Smooth muscle cell of the brain vasculature (primary cell): ENCODE data around the gene AHNAK2.
"Not testable (repeated sequence)": the region's sequence is repeated elsewhere in the genome, so short reads cannot be mapped to it uniquely, and the experiment has no call there.

Source experiments
- DNase-seq: peaks from one replicate; pipeline ENCODE4 v3.0.0-alpha.2; 2012; ENCODE audit warnings: low read depth, low spot score

The AHNAK2 gene

DNA sequence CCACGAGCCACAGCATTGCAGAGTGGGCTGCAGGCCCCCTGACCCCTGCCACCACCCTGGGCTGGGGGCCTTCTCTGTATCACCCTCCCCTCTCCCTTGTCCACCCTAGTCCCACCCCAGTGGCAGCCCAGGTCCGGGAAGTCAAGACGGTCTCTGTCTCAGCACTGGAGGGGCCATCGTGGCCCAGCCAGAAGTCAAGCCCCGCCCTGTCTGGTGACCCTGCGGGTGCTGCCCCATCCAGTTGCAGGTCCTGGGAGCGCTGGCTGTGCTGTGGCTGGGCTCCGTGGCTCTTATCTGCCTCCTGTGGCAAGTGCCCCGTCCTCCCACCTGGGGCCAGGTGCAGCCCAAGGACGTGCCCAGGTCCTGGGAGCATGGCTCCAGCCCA lies 50.8 kb downstream of the AHNAK2 start:
- no peak for DNase-seq

DNA sequence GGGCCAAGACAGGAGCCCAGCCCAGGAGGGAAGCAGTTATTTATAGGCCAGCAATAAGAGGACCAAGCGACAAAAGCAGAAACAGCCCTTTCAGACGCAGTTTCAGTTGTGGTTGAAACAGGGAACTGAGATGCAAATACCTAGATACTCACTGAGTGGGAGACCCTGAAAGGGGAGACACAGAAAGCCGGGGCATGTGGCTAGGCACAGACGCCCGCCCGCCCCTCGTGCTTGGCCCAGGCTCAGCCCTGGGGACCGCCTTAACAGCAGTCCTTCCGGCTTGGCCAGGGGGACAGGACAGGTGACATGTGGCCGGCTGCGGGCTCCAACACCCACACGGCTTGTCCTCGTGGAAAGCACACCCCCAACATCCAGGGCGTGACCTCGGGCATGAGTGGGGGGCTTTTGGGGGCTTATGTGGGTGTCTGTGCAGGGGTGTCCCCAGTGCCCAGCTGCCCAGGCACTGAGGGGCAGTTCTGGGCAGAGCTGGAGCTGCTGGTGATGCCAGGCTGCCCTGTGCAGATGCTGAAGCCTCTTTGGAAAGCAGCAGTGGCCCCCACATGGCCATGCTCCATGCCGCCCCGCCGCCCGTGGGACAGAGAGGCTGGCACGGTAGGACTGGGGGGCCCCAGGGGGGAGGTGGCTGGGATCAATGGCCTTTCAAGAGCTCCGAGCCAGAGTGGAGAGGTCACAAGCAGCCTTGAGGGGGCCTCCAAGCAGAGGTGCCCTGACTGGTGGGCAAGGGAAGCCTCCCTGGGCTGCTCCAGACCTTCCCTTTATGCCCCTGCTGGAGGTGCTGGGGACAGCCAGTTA lies 51.3 kb downstream of the AHNAK2 start:
- no peak for DNase-seq

DNA sequence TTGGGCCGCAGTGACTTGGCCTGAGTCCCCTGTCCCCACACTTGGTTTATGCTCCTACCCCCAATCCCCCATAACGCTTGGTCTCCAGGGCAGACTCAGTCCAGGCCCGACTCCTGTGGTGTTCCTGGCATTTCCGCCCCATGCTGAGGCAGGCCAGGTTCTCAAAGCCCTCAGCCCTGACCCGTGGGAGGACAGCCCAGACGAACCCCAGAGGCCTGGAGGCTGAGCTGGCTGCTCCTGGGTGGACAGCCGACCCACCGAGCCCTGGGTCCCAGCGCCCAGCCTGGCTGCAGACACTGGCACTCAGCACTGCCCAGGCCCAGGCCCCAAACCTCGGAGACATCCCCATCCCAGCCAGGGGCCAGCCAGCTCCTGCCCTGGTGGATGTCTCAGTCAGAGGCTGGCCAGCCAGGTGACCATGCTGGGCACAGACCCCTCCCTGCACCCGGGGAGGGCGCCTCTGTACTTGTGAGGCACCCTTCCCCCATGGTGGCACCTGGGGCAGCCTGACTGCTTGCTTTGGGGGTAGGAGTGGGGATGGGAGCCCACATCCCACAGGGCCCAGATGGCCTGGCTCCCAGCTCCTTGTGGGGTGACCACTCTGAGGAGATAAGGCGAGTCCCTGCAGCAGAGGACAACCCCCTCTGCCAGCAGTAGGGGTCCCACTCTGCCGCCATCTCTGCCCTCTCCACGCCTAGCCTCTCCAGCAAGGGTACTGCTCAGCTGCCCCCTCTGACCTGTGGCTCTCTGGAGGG lies 52.1 kb downstream of the AHNAK2 start:
- no peak for DNase-seq

DNA sequence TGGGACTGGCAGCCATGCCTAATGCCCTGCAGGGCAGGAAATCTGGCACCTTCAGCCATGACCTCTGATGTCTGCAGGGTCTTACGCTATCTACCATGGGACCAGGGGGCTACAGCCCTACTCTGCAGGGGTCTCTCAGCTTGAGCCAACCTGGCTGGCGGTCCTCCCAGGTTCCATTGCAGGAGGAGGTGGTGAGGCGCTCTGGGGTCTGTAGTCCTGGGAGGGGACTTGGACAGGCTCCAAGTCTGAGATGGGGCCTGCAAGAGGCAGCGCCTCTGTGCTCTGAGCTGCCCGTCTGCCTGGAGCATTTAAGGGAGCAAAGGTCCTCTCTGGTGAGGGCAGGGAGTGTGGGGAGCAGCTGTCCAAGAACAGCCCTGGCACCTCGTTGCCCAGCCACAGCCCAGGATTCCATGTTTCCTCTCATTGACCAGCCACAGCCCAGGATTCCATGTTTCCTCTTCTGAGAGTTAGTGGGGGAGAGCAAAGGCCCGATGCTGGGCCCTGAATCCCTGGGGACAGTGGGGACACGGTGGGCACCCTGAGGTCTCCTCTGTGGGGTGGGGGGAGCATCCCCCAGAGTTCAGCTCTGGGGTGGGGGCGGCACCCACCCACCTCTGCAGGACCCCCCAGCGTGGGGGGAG lies 52.8 kb downstream of the AHNAK2 start:
- DNase-seq: no peak

DNA sequence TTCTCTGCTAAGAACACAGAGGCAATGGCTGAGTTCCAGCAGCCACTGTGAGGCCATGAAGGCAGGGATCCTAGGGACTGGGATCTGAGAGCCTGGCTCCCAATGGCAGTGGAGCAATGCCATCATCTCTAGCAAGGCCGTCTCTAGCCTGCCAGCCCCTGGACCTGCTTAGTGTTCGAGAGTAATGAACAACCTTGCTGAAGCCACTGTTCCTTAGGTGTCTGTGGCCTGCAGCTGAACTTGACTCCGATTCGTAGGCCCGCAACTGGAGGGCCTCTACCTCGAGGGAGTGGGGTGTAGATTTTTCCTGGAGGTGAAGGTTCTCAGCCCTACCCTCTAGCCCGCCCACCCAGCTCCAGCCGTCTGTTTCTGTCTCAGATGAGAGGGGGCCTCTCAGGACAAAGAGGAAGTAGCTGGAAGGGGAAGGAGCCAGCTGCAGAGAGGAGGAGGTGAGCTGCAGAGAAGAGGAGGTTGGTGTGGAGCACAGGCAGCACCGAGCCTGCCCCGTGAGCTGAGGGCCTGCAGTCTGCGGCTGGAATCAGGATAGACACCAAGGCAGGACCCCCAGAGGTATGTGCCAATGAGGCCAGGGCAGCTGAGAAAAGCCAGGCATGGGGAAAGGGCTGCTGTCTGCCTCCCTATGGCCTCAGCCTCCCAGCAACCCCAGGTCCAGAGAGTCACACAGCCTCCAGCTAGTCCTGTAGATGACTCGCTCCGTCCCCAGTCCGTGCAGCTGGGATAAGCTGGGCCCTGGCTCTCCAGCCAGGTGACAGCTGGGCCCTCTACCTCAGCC lies 53.6 kb downstream of the AHNAK2 start, which contains the start of gene PLD4:
PLD4 (plus strand) TSS at position 459 of the 793 bp plus-strand sequence. CDS start 2,262 bp downstream, outside the sequence.
- DNase-seq: no peak

DNA sequence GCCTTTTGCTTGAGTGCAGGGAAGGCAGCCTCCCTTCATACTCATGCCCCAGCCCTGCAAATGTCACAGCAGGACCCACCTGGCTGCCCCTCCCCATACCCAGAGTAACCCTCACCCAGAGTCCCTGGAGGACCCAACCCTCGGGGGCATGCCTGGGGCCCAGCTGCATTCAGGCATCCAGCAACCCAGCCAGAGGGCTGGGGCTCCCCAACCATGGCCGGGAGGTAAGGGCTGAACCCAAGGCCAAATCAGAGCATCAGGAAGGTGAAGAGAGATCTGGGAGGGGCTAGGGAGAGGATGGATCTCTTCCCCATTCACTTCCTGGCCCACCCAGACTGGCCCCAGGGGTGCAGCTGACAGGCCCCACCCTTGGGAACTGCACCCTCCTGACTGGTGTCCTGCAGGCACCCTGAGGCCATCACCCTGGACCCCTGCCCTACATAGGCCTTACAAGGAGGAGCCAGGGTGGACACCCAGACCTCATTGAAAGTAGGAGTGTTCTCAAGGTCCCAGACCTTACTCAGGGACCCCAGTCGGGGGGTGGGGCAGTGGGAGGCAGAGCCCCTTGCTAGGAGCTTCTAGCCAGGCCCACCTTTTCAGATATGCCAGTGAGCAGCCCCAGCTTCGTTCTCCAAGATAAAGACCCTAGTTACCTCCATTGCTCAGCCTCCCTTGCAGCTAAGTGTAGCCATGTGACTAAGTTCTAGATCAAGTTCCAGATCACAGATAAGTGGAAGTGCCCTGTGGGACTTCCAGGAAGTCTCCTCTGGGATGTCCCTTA lies 54.3 kb downstream of the AHNAK2 start:
- DNase-seq: no peak

DNA sequence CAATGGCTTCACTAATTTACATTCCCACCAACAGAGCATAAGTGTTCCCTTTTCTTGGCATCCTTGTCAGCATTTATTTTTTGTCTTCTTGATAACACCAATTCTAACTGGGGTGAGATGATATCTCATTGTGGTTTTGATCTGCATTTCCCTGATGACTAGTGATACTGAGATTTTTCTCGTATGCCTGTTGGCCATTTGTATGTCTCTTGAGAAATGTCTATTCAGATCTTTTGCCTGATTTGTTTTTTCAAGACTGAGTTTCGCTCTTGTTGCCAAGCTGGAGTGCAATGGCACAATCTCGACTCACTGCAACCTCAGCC lies 58.2 kb downstream of the AHNAK2 start:
- no peak for DNase-seq

DNA sequence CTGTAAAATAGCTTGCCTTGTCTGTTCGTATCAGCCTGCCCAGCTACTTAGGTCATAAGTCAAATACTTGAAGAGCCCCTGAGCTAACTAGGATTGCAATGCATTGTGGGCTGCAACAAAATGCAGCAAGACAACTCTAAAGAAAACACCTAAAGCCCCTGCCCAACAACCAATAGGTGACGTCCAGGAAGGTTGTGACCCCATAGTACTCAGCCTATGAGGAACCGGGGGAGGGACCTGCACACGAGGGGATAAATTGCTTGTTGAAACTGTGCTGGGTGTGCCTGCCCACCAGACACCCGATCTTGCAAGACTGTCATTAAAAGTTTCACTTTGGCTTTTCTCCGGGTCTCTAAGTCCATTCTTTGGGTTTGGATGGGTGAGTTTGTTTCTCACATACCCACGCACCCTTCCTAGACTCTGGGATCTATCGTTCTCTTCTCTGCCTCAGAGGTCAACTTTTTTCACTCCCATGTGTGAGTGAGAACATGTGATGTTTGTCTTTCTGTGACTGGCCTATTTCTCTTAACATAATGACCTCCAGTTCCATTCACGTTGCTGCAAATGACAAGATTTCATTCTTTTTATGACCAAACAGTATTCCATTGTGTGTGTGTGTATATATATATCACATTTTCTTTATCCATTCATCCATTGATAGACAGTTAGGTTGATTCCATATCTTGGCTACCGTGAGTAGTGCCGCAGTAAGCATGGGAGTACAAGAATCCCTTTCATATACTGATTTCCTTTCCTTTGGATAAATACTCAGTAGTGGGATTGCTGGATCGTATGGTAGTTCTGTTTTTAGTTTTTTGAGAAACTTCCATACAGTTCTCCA lies 58.8 kb downstream of the AHNAK2 start:
- not testable (repeated sequence) for DNase-seq

DNA sequence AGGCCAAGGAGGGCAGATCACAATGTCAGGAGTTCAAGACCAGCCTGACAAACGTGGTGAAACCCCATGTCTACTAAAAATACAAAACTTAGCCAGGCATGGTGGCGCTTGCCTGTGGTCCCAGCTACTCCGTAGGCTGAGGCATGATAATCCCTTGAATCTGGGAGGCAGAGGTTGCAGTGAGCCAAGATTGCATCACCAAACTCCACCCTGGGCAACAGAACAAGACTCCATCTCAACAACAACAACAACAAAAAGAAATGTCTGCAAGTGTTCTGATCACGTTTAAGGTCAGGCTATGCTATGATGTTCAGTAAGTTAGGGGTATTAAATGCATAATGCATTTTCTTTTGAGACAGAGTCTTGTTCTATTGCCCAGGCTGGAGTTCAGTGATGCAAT lies 60.2 kb downstream of the AHNAK2 start:
- no peak for DNase-seq

DNA sequence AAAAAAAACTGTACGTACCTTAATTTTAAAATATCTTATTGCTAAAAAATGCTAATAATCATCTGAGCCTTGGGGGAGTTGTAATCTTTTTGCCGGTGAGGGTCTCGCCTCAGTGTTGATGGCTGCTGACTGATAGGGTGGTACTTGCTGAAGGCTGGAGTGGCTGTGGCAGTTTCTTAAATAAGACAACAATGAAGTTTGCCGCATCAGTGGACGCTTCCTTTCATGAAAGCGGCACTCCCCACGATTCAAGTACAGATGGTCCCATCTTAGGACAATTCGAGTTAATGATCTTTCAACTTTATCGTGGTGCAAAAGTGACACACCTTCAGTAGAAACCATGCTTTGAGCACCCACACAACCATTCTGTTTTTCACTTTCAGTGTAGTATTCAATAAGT lies 61.1 kb downstream of the AHNAK2 start:
- DNase-seq: no peak

DNA sequence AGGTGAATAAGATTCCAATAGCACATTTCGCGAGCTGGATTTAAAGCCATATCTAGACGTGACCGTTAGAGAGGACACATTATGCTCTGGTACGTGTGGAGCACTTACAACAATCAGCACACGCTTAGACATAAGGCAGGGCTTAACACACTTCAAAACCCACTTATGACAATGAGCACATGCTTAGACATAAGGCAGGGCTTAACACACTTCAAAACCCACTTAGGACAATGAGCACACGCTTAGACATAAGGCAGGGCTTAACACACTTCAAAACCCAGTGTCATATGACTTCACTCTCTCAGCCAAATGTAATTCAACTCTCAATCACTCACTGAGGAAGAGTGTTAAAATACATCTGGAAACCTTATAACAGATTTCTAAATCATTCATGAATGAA lies 64.7 kb downstream of the AHNAK2 start:
- no peak for DNase-seq

DNA sequence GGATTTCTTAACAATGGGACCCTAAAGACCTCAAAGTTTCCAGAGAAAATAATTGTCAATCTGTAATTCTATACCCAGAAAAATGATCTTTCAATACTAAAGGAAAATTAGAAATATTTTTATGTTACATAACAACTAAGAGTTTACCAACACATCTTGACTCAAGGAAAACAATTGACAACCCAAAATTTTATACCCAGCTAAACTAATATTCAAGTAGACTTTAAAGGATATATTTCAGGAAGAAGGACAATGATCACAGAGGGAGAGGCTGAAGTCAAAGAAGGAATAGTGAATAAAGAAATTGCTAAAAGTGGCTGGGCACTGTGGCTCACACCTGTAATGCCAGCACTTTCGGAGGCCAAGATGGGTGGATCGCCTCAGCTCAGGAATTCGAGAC lies 66.1 kb downstream of the AHNAK2 start:
- DNase-seq: no peak

DNA sequence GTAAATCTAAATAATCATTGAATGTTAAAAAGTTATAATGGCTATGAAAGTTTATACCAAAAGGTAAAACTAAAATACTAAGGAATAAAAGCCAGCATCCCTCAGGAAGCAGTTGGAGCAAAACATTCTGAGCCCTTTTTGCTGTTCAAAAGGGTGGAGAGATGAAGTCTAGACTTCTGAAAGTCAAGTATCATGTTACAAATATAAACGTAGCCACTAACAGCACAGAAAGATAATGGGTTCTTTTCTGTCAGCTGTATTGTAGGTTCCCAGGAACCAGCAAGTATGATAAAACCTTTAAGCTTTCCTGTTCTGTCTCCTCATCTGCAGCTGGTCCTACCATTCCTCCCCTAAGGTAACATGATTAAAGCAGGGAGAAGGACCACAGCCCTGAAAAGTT lies 69.9 kb downstream of the AHNAK2 start:
- DNase-seq: no peak

DNA sequence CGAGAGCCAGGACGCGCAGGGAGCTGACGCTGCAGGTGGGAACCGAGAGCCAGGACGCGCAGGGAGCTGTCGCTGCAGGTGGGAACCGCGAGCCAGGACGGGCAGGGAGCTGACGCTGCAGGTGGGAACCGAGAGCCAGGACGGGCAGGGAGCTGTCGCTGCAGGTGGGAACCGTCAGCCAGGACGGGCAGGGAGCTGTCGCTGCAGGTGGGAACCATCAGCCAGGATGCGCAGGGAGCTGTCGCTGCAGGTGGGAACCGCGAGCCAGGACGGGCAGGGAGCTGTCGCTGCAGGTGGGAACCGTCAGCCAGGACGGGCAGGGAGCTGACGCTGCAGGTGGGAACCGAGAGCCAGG lies 72.6 kb downstream of the AHNAK2 start:
- not testable (repeated sequence) for DNase-seq

DNA sequence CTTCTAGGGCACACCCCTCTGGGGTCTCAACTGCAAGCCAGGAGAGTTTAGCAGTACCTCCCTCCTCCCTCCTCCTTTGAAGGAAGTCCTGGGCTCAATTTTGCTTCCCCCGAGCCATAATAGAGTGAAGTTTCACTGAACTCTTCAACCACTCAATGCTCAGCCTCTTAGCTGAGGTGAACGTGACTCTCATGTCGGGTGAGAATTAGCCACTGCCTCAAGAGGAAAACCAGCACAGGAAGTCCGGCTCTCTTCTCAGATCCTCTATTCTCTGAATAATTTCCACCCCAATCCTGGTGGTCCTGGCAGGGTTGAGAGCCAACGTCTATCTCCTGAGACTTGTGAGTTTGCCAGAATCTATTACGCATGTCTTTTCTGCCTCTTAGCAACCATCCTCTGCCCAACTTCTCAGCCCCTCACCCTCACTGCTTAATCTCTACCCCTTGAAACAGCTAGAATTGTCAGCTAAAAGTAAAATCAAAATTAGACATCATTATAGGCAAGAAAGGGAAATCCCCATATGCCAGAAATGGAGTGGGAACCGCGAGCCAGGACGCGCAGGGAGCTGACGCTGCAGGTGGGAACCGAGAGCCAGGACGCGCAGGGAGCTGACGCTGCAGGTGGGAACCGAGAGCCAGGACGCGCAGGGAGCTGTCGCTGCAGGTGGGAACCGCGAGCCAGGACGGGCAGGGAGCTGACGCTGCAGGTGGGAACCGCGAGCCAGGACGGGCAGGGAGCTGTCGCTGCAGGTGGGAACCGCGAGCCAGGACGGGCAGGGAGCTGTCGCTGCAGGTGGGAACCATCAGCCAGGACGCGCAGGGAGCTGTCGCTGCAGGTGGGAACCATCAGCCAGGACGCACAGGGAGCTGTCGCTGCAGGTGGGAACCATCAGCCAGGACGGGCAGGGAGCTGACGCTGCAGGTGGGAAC lies 73.3 kb downstream of the AHNAK2 start:
- not testable (repeated sequence) for DNase-seq

DNA sequence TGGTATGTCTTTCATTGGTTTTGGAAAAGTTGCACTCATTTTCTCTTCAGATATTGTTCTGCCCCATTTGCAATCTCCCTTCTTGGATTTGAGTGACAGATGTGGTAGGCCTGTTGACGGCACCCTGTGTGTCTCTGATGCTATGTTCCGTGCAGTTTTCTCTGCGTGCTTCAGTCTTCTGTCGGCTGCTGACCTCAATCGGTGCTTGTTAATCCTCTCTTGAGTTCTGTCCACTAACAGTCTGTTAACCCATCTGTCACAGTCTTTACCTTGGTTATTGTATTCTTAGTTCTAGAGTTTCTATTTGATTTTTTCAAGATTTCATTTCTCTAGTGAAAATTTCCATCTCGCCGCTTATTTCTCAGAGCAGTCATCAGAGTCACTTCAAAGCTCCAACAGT lies 74.2 kb downstream of the AHNAK2 start:
- no peak for DNase-seq

DNA sequence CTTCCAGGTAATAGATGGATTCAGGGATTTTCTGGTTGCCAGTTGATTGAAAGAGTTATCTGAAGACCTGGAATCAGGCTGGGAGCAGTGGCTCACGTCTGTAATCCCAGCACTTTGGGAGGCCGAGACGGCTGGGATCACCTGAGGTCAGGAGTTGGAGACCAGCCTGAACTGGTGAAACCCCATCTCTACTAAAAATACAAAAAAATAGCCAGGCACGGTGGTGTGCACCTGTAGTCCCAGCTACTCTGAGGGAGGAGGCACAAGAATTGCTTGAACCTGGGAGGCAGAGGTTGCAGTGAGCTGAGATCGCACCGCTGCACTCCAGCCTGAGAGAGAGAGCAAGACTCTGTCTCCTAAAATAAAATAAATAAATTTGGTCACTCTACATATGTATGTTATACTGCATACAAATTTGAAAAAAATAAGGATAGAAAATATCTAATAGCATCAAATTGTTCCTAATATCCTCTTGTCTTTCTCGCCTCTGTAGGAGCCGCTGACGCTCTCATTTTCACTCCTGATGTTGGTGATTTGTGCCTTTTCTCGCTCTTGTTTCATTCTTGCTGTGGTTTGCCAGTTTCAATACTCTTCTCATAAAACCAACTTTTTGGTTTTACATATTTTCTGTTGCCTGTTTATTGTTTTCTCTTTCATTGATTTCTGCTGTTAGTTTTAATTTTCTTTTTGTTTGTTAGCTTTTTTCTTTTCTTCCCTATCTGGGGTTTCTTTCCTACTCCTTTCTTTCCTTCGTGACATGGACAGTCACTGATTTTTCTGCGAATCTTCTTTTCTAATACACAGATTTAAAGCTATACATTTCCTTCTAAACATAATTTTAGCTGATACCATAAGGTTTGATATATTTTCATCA lies 77.3 kb downstream of the AHNAK2 start:
- DNase-seq: no peak

DNA sequence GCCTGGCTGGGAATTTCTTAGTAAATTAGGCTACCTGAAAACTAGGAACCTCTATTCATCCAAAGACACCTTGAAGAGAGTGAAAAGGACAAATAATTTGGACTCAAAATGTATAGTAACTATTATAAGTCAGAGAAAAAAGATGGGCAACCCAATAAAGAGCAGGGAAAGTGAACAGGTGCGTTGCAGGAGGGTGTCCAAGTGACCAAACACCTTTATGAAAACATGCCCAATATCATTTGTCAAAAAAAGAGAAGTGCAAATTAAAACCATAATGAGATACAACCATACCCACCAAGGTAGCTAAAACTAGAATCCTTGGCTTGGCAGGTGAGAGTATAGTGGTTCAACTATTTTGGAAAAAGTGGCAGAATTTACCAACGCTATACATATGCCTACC lies 78.4 kb downstream of the AHNAK2 start:
- no peak for DNase-seq
